ENCODE data around the gene CEP164. TPM values are rescaled to one million over a fixed set of nuclear protein-coding genes. Genes with fewer than 3 reads are reported as not detected.

CEP164 gene
- total RNA-seq, 1 donor from 2014 or later: 28.8 TPM

- H3K27me3 ChIP-seq (ENCODE audit: control insufficient read depth, insufficient read depth, low read length): no peaks in the 10 kb centered on the region
- H3K4me3 ChIP-seq (ENCODE audit: low read depth, low read length): no peak overlapping the region
- peaks cover 4% of the 10 kb centered on the region for H3K36me3 ChIP-seq (ENCODE audit: control insufficient read depth, insufficient read depth, low read length)
- no peak for TF ChIP-seq CTCF (IDR thresholded peaks at IDR 0.05; ENCODE audit: insufficient read depth, low read length, poor library complexity, severe bottlenecking)
- no peak for DNase-seq (ENCODE audit: low read depth)
Measured at GRCh38 chr11:117412176-117412575, 84.5 kb downstream of the CEP164 start.

DNA sequence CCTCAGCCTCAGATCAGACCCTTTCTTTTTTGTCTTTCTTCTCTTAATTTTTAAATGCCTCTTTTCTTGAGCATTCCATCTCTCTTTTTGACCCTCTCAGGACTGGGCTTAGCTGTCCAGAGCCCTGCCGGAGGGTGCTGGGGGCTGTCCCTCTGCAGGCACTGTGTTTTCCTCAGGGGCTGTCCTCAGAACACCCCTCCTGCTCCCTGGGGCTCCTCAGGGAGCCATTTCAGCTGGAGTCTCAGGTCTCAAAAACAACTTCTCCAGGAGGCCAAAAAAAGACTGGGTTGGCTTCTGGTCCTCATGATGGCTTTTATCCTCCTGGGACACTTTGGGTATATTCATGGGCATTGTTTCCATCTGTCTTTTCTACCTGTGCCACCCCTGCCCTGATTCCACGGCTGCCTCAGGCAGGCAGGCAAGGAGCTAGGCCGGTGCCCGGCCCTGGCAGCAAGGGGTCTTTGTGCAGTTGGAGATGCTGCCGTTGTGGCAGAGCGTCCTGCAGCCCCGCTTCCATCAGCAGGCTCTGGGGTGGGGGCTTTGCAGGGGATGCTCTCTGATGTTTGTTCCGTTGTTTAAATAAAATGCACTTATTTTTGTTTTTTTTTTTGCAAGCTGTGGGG lies 85.1 kb downstream of the CEP164 start:
- Histone ChIP-seq H3K27me3 (ENCODE audit: control insufficient read depth, insufficient read depth, low read length) (no peaks in the 10 kb centered on the region), H3K4me3 (ENCODE audit: low read depth, low read length) (no peak overlapping the region), H3K36me3 (ENCODE audit: control insufficient read depth, insufficient read depth, low read length) (peaks cover 4% of the 10 kb centered on the region)
- no peak for TF ChIP-seq CTCF (IDR thresholded peaks at IDR 0.05; ENCODE audit: insufficient read depth, low read length, poor library complexity, severe bottlenecking)
- no peak for DNase-seq (ENCODE audit: low read depth)

DNA sequence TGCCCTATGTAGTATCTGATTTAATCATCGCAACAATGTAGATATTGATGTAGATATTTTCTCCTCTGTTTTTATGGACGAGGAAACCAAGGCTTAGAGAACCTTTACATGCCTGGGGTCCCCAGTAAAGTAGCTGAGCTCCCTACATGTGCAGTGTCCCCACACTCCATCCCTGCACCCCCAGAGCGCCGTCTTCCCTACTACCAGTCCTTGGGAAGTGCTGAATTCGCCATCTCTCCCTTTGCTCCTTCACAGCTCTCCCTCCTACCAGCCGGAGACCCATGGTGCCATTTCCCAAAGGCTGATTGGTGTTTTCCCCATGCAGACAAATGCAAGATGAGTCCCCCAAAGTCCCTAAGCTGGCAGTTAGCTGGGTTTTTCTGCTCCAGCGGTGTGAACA lies 86.0 kb downstream of the CEP164 start:
- TF ChIP-seq CTCF (IDR thresholded peaks at IDR 0.05; ENCODE audit: insufficient read depth, low read length, poor library complexity, severe bottlenecking): no peak
- Histone ChIP-seq H3K4me3 (ENCODE audit: low read depth, low read length) (no peak overlapping the region), H3K36me3 (ENCODE audit: control insufficient read depth, insufficient read depth, low read length) (peaks cover 3% of the 10 kb centered on the region), H3K27me3 (ENCODE audit: control insufficient read depth, insufficient read depth, low read length) (no peaks in the 10 kb centered on the region)
- no peak for DNase-seq (ENCODE audit: low read depth)

GRCh38 chr11:117414724-117415123 lies 87.1 kb downstream of the CEP164 start:
- TF ChIP-seq CTCF (IDR thresholded peaks at IDR 0.05; ENCODE audit: insufficient read depth, low read length, poor library complexity, severe bottlenecking): no peak

DNA sequence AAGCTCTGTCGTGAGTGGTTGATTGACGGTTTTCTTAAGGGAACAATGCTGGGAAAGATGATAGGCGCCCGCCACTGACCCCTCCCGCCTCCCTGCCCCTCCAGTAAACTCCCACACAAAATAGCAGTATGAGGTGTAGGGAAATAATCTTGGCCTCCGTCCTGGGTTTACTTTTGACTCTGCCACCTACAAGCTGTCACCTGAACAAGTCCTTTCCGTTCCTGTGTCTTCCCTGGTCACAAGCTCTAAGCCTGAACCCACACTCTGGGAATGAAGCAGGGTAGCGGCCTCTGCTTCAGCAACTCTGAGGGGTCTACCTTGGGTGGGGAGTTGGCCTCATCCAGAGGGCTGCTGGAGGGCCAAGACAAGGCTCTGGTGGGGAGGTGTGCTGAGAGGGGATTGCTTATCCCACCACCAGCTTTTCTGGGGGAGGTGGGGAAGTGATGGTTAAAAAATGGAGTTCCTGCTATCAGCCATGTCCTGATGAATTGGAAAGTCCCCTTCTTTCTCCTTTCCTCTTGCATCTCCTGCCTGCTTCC lies 87.8 kb downstream of the CEP164 start:
- DNase-seq (ENCODE audit: low read depth): no peak
- no peak overlapping the region for H3K4me3 ChIP-seq (ENCODE audit: low read depth, low read length)
- no peaks in the 10 kb centered on the region for H3K27me3 ChIP-seq (ENCODE audit: control insufficient read depth, insufficient read depth, low read length)

More at GRCh38 chr11:117414724-117415123, 87.1 kb downstream of the CEP164 start:
- DNase-seq (ENCODE audit: low read depth): no peak
- H3K27me3 ChIP-seq (ENCODE audit: control insufficient read depth, insufficient read depth, low read length): no peaks in the 10 kb centered on the region
- peaks cover 1% of the 10 kb centered on the region for H3K36me3 ChIP-seq (ENCODE audit: control insufficient read depth, insufficient read depth, low read length)
- no peak overlapping the region for H3K4me3 ChIP-seq (ENCODE audit: low read depth, low read length)

More for the DNA sequence above, 87.8 kb downstream of the CEP164 start:
- peaks cover 1% of the 10 kb centered on the region for H3K36me3 ChIP-seq (ENCODE audit: control insufficient read depth, insufficient read depth, low read length)
- TF ChIP-seq CTCF (IDR thresholded peaks at IDR 0.05; ENCODE audit: insufficient read depth, low read length, poor library complexity, severe bottlenecking): no peak

Measured in kidney epithelial cell (primary cell).